ENCODE measurements around the gene ODAD3.
A peak's percentile ranks its signal among the peaks of the same experiment; 100 is the strongest.
"Not testable (repeated sequence)": the region's sequence is repeated elsewhere in the genome, so short reads cannot be mapped to it uniquely, and the experiment has no call there.

ODAD3 gene

GRCh38 chr19:11380653-11381537, 54.0 kb downstream of the ODAD3 start:
- intact Hi-C loops (cut with DNase I) = loop anchor here (2.0 to 5.0 kb wide), 4 partner anchors 51 to 102 kb away; no protein-coding TSS in a partner anchor
- peak; percentile 88 to 99 (median 94) for DNase-seq

GRCh38 chr19:11379857-11380350, 55.0 kb downstream of the ODAD3 start:
- intact Hi-C loops (cut with DNase I) = loop anchor here (2.0 to 5.0 kb wide), 4 partner anchors 52 to 103 kb away; no protein-coding TSS in a partner anchor
- no peak for DNase-seq

GRCh38 chr19:11379269-11379845, 55.6 kb downstream of the ODAD3 start:
- intact Hi-C loops (cut with DNase I) = not testable (repeated sequence)

GRCh38 chr19:11378319-11379189, 56.4 kb downstream of the ODAD3 start:
- DNase-seq = peak in 9 of 10 donors; percentile 60 to 94 (median 64)
- intact Hi-C loops (cut with DNase I) = no loop called here

More at GRCh38 chr19:11379269-11379845, 55.6 kb downstream of the ODAD3 start:
- not testable (repeated sequence) for DNase-seq

GRCh38 chr19:11377756-11378155, 57.2 kb downstream of the ODAD3 start:
- intact Hi-C loops (cut with DNase I) = no loop called here
- DNase-seq = no peak

GRCh38 chr19:11377237-11377636, 57.7 kb downstream of the ODAD3 start:
- DNase-seq = peak in 2 of 10 donors; percentile 20 to 37
- intact Hi-C loops (cut with DNase I) = no loop called here

GRCh38 chr19:11375143-11375948, 59.6 kb downstream of the ODAD3 start:
- DNase-seq = peak in 2 of 10 donors; percentile 7 to 22
- intact Hi-C loops (cut with DNase I) = no loop called here

- intact Hi-C loops (cut with DNase I) = no loop called here
- DNase-seq = peak; percentile 95 to 100 (median 98)
These were observed 60.3 kb downstream of the ODAD3 start, which contains the start of gene SWSAP1 for GRCh38 chr19:11374433-11375142. Gene SWSAP1 (plus strand): TSS chr19:11374666. CDS start chr19:11374681, 15 bp downstream.

GRCh38 chr19:11373885-11374432, 61.0 kb downstream of the ODAD3 start:
- intact Hi-C loops (cut with DNase I) = no loop called here
- no peak for DNase-seq

GRCh38 chr19:11373166-11373884, 61.6 kb downstream of the ODAD3 start:
- intact Hi-C loops (cut with DNase I) = no loop called here
- peak; percentile 44 to 97 (median 79) for DNase-seq

GRCh38 chr19:11370744-11371143, 64.2 kb downstream of the ODAD3 start:
- no peak for DNase-seq
- intact Hi-C loops (cut with DNase I) = no loop called here

Data from posterior cingulate gyrus (tissue), 11 donors.